ENCODE data around the gene REV3L. TPM values are rescaled to one million over a fixed set of nuclear protein-coding genes. Genes with fewer than 3 reads are reported as not detected.

The REV3L gene
- total RNA-seq, 1 experiment from 2014 or later = 5.7 TPM

GRCh38 chr6:111430605-111431376, 52.2 kb downstream of the REV3L start:
- Mint-ChIP-seq H3K27me3 (ENCODE audit: low read depth) (no peaks in the 10 kb centered on the region), H3K36me3 (peaks cover 3% of the 10 kb centered on the region), H3K4me3 (no peak overlapping the region), H3K9me3 (peaks cover 13% of the 10 kb centered on the region), H3K27ac (no peak overlapping the region), H3K4me1 (peaks cover 6% of the 10 kb centered on the region)
- DNase-seq (ENCODE audit: low spot score) (no peak), ATAC-seq (no peak)
- TF ChIP-seq NFYB (CRISPR knock-in tag; conservative IDR thresholded peaks at IDR 0.05; ENCODE audit: low read depth) (no peak), JUN (CRISPR knock-in tag; IDR thresholded peaks at IDR 0.05) (no peak), ZNF138 (CRISPR knock-in tag; conservative IDR thresholded peaks at IDR 0.05) (no peak), ZNF263 (CRISPR knock-in tag; IDR thresholded peaks at IDR 0.05; ENCODE audit: low read depth) (no peak), E2F4 (CRISPR knock-in tag; IDR thresholded peaks at IDR 0.05; ENCODE audit: borderline replicate concordance, low read depth) (no peak), NR3C1 (CRISPR knock-in tag; conservative IDR thresholded peaks at IDR 0.05; ENCODE audit: low read depth) (no peak), ZSCAN18 (CRISPR knock-in tag; IDR thresholded peaks at IDR 0.05) (no peak), ARID4B (CRISPR knock-in tag; IDR thresholded peaks at IDR 0.05; ENCODE audit: borderline replicate concordance) (no peak), MXD4 (CRISPR knock-in tag; IDR thresholded peaks at IDR 0.05; ENCODE audit: borderline replicate concordance) (no peak), CDX4 (CRISPR knock-in tag; IDR thresholded peaks at IDR 0.05; ENCODE audit: borderline replicate concordance) (no peak), CREB1 (CRISPR knock-in tag; IDR thresholded peaks at IDR 0.05) (no peak), OVOL2 (CRISPR knock-in tag; IDR thresholded peaks at IDR 0.05; ENCODE audit: borderline replicate concordance) (no peak), ELF4 (CRISPR knock-in tag; IDR thresholded peaks at IDR 0.05; ENCODE audit: low read depth) (no peak)
- ChIA-PET POLR2A (no interaction called here), CTCF (no interaction called here)

- POLR2A ChIA-PET = interaction anchor here (0.9 kb wide), 1 partner anchor 19 kb away, joined by 3 read pairs; no protein-coding TSS in a partner anchor
- no peak overlapping the region for H3K4me3 Mint-ChIP-seq
- peaks cover 13% of the 10 kb centered on the region for H3K9me3 Mint-ChIP-seq
- no peak overlapping the region for H3K27ac Mint-ChIP-seq
- ATAC-seq = no peak
- no peaks in the 10 kb centered on the region for H3K27me3 Mint-ChIP-seq (ENCODE audit: low read depth)
- peaks cover 3% of the 10 kb centered on the region for H3K36me3 Mint-ChIP-seq
- no peak for DNase-seq (ENCODE audit: low spot score)
- CTCF ChIA-PET = no interaction called here
- peaks cover 6% of the 10 kb centered on the region for H3K4me1 Mint-ChIP-seq
- TF ChIP-seq SOX15 (CRISPR knock-in tag; IDR thresholded peaks at IDR 0.05) (no peak), ZNF121 (CRISPR knock-in tag; IDR thresholded peaks at IDR 0.05) (no peak), FOXP4 (CRISPR knock-in tag; IDR thresholded peaks at IDR 0.05) (no peak), ATF6 (CRISPR knock-in tag; IDR thresholded peaks at IDR 0.05) (no peak), SMAD3 (CRISPR knock-in tag; IDR thresholded peaks at IDR 0.05; ENCODE audit: borderline replicate concordance) (no peak)
Measured at GRCh38 chr6:111429571-111429970, 53.4 kb downstream of the REV3L start.

Data from WTC11 (cell line).